Pancreas (tissue), 10 donors: Measurements from ENCODE around the gene CLEC4G. TPM values are rescaled to one million over a fixed set of nuclear protein-coding genes. Genes with fewer than 3 reads are reported as not detected.

Experiments
- ATAC-seq, 4 donors: fragments of 200-7000 bp; cut with Tn5 transposase; one replicate each; pipeline versions ENCODE4 v1.8.0 to v1.9.1; 2020; ENCODE audit warnings: mild to moderate bottlenecking in 4 of 4, moderate library complexity in 4 of 4
- DNase-seq, 6 donors: peaks; one replicate each; pipeline ENCODE4 v3.0.0-alpha.2; 2020
- FAIRE-seq: peaks from 2 replicates; lab custom pipeline; 2012; peaks lifted over from hg19 to GRCh38; lab: Jason Lieb, UNC
- H3K27ac ChIP-seq, 4 donors: fragments of 200-600 bp; sonication (generic); 1 replicate in 3 of 4; 2 replicates in 1 of 4; pipeline versions ENCODE4 v1.5.0 to v1.8.0; 2020
- H3K27me3 ChIP-seq, 4 donors: fragments of 200-600 bp; one replicate each; pipeline ENCODE4 v1.8.0; 2021
- H3K36me3 ChIP-seq, 3 donors: fragments of 200-600 bp; sonication (generic) in 1 of 3; one replicate each; pipeline versions ENCODE4 v1.5.0 to v1.8.0; 2020 to 2021
- H3K4me1 ChIP-seq, 3 donors: fragments of 200-600 bp; one replicate each; pipeline ENCODE4 v1.8.0; 2021
- H3K4me3 ChIP-seq, 4 donors: fragments of 200-600 bp; sonication (generic) in 2 of 4; one replicate each; pipeline versions ENCODE4 v1.5.0 to v1.8.0; 2020 to 2021
- H3K9me3 ChIP-seq, 4 donors: fragments of 200-600 bp; one replicate each; pipeline ENCODE4 v1.8.0; 2021
- CTCF ChIP-seq, 4 donors: fragments of 200-600 bp; sonication (generic) in 3 of 4; IDR thresholded peaks; one replicate each; pipeline versions ENCODE4 v1.5.0 to v1.8.0; 2021; ENCODE audit warnings: antibody characterized with exemption in 4 of 4
- WGBS, 2 donors: extraction: QIAGEN DNeasy Blood & Tissue Kit; methylation state at CpG; one replicate each; pipeline ENCODE4 v1.1.7; 2013; 5-methylcytosine and 5-hydroxymethylcytosine counted together
- intact Hi-C, 3 donors: fragments of 100-400 bp; cut with DNase I; formaldehyde crosslinking; loops; one replicate each; pipeline versions ENCODE4 v1.11.1 to v1.14.2; 2022
- polyA plus RNA-seq, 2 donors: library from polyadenylated mRNA; stranded (reverse); fragments of 200-250 nt; gene quantifications; one replicate each; pipeline ENCODE4 v1.2.3, GENCODE V29; 2013
- total RNA-seq, 6 donors: library from RNA; stranded (reverse); fragmentation: NEBNext Ultra II Directional in 4 of 6; extraction: Animal tissue kit (Norgen Biotek cat#: 25700) in 4 of 6; gene quantifications; one replicate each; pipeline versions ENCODE4 v1.2.1 to v1.2.4, GENCODE V29; 2021 to 2023
- donor health status: healthy with polysubstance abuse.
- donor health status: DM: no; HTN: no; CAD: no; lungs with moderate emphysema.
- donor health status: DM: no; HTN: no; CAD: no.
- donor health status: control.
- donor health status: control.
- donor health status: Bipolar disorder and iron deficiency.
- donor health status: DM: yes; HTN: yes; CAD: no.
- donor health status: DM: no; HTN: no; CAD: no.
- donor health status: DM: no; HTN: no; CAD: no.
- donor health status: DM: yes; HTN: yes; CAD: no.

Gene CLEC4G
- total and polyA plus RNA-seq, 8 donors = 0.09 to 1.1 (median 0.68) TPM; not detected in 3

GRCh38 chr19:7706188-7706954 lies 25.5 kb downstream of the CLEC4G start:
- no peak overlapping the region for H3K4me3 ChIP-seq
- no peak for TF ChIP-seq CTCF (IDR thresholded peaks at IDR 0.05)
- H3K36me3 ChIP-seq = no peaks in the 10 kb centered on the region
- WGBS, 2 donors = 61 to 72% methylated on average over 14 of the region's 14 CpGs
- intact Hi-C loops = no loop called here
- FAIRE-seq = no peak
- no peaks in the 10 kb centered on the region for H3K4me1 ChIP-seq
- no peaks in the 10 kb centered on the region for H3K9me3 ChIP-seq
- H3K27me3 ChIP-seq = no peaks in the 10 kb centered on the region
- ATAC-seq = no peak
- no peak for DNase-seq
- H3K27ac ChIP-seq = peak overlapping the region in 1 of 4 donors; percentile 39

GRCh38 chr19:7705387-7706187 lies 26.3 kb downstream of the CLEC4G start:
- ATAC-seq = peak in 2 of 4 donors; percentile 41 to 64
- Histone ChIP-seq H3K27me3 (no peaks in the 10 kb centered on the region), H3K9me3 (no peaks in the 10 kb centered on the region), H3K36me3 (no peaks in the 10 kb centered on the region), H3K27ac (peak overlapping the region in 1 of 4 donors; percentile 39), H3K4me1 (no peaks in the 10 kb centered on the region), H3K4me3 (no peak overlapping the region)
- no peak for TF ChIP-seq CTCF (IDR thresholded peaks at IDR 0.05)
- intact Hi-C loops = no loop called here
- WGBS, 2 donors = 45 to 60% methylated on average over 24 of the region's 24 CpGs
- no peak for FAIRE-seq
- DNase-seq = peak in 1 of 6 donors; percentile 40

- intact Hi-C loops = no loop called here
- ATAC-seq (no peak), FAIRE-seq (no peak), DNase-seq (no peak)
- no peaks in the 10 kb centered on the region for H3K27me3 ChIP-seq
- no peaks in the 10 kb centered on the region for H3K4me1 ChIP-seq
- no peak overlapping the region for H3K4me3 ChIP-seq
- H3K27ac ChIP-seq = no peak overlapping the region
- no peaks in the 10 kb centered on the region for H3K9me3 ChIP-seq
- H3K36me3 ChIP-seq = no peaks in the 10 kb centered on the region
- 49 to 69% methylated on average over 6 of the region's 6 CpGs for WGBS, 2 donors
- no peak for TF ChIP-seq CTCF (IDR thresholded peaks at IDR 0.05)
These were observed 27.4 kb downstream of the CLEC4G start for GRCh38 chr19:7704280-7705060.

- no peaks in the 10 kb centered on the region for H3K36me3 ChIP-seq
- no peak for FAIRE-seq
- TF ChIP-seq CTCF (IDR thresholded peaks at IDR 0.05) = no peak
- no peak overlapping the region for H3K27ac ChIP-seq
- H3K4me3 ChIP-seq = no peak overlapping the region
- intact Hi-C loops = no loop called here
- no peaks in the 10 kb centered on the region for H3K27me3 ChIP-seq
- 34 to 56% methylated on average over 8 of the region's 8 CpGs for WGBS, 2 donors
- DNase-seq = no peak
- no peaks in the 10 kb centered on the region for H3K9me3 ChIP-seq
- H3K4me1 ChIP-seq = no peaks in the 10 kb centered on the region
- ATAC-seq = no peak
These were observed 28.6 kb downstream of the CLEC4G start for GRCh38 chr19:7703332-7703731.
